Head of caudate nucleus (tissue), 42 donors: ENCODE measurements around the gene NUP98.

Source experiments
- DNase-seq, 42 donors: peaks; one replicate each; pipeline versions ENCODE4 v3.0.0 to v3.0.0-alpha.2; 2020 to 2021; ENCODE audit warnings: mixed read lengths in 7 of 42
- intact Hi-C: fragments of 100-400 bp; cut with DNase I; formaldehyde crosslinking; loops from one replicate; pipeline ENCODE4 v1.15.0; 2022

Gene NUP98

DNA sequence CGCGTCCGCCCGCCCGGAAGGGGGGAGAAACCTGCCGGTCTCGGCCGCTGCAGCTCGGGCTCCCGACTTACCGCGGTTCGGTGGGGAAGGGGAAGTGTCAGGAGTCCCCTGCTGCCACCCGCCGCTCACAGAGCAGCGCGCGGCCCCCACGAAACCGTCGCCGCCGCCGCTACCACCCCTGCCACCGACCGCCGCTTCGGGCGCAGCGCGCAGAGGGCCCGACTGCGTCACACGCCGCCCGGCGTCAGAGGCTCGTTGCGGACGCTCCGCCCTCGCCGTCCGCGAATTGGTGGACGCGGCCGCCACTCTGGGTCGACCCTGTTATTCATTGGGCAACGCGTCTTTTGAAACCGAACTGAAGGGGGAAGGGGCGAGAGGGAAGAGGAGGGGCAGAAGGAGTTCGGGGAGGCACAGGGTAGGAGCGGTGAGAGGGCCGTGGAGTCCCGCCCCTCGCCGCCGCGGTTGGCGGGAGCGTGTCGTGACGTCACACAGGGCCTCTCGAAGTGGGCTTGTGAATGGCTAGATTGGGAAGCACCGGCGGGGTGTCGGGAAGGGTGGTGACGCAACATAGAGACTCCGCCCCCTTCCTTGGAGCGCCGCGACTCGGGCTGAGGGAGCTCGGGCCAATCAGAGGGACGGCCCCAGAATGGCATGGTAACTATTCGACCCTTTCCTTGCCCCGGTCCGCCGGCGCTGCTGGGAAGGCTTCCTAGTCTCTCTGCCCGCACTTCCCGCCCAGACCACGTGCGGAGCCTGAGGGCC lies at the start of gene NUP98:
NUP98 (minus strand) TSS at position 226 of the 762 bp plus-strand sequence. CDS start 15,437 bp downstream, outside the sequence.
- intact Hi-C loops: loop anchor here (5.0 kb wide), 1 partner anchor 45 kb away; the partner anchor contains the start of gene RHOG
- DNase-seq: peak; percentile 99 to 100 (median 100)

DNA sequence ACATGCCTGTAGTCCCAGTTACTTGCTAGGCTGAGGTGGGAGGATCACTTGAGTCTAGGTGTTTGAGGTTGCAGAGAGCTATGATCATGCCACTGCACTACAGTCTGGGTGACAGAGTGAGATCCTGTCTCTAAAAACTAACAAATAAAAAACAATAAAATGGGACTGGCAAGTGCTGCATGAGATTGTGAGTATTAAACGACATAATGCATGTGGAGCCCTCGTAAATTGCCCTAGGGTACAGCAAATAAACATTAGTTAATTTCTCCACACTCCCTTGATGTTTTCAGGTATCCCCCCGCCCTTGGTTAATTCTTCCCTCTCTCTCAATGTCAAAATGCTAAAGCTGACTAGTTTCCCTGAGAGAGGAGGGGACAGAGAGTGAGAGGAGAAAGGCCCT lies 48.3 kb upstream of the NUP98 start:
- intact Hi-C loops: no loop called here
- DNase-seq: no peak

DNA sequence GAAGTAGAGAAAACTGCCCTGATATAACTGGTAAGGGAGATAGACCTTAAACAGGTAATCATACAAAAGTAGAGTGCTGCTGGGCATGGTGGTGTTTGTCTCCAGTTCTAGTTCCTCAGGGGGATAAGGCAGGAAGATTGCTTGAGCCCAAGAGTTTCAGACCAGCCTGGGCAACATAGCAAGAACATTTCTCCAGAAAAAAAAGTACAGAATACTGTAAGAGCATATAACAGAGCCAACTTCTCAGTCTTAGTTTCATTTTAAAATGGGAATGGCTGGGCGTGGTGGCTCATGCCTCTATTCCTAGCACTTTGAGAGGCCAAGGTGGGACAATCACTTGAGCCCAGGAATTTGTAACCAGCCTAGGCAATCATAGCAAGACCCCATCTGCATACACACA lies 47.9 kb upstream of the NUP98 start:
- intact Hi-C loops: no loop called here
- DNase-seq: no peak

DNA sequence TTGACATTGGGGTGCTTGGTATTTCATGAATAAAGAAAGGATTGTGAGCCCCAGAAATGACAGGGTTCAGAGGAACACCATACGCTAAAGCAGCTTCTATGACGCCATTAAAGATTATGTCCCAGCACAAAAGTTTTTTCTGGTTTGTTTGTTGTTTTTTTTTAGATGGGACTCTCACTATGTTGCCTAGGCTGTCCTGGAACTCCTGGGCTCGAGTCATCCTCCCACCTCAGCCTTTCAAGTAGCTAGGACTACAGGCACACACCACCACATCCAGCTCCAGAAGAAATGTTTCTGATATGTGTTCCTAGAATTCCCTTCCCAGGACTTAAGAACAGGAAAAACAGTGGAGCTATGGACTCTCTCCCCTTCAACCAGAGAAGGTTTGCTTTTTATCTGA lies 46.0 kb upstream of the NUP98 start:
- intact Hi-C loops: loop anchor here (5.0 kb wide), 1 partner anchor 46 kb away; the partner anchor contains the start of gene NUP98
- DNase-seq: no peak

DNA sequence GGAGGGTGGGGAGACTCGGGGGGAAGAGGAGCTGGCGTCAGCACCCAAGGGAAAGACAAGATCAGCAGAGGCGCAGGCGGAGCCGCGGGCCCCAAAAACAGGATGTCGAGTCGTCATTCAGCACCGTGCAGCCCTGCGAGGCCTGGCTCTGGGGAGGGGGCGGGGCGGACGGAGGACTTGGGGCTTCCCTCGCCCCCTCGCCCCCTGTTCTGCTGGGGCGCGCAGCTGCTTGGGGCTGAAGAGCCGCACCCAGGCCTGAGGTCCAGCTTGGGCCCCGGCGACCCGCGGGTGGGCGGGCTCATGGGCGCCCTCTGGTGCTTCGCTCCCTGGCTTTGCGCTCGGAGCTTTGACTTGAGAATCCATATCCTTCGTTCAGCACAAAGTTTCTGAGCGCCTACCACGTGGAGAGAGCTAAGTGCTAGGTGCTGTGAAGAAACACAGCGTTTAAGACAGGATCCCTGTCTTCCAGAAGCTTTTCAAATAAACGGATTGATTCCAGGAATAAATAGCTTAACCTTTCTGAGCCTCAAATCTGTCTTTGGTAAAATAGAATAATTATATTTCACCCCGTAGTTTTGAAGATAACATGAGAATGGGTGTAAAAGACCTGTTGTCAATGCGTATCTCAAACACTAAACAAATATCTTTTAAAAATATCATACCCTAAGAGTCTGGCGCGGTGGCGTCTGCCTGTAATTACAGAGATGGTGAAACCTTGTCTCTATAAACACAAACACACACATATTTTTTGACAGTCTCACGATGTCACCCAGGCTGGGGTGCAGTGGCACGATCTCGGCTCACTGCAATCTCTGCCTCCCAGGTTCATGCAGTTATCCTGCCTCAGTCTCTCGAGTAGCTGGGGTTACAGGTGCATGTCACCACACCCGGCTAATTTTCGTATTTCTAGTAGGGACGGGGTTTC lies 44.3 kb upstream of the NUP98 start:
- DNase-seq: peak; percentile 76 to 95 (median 90)
- intact Hi-C loops: loop anchor here (2.0 to 5.0 kb wide), 2 partner anchors 15 to 44 kb away; partner anchors contain the start of gene NUP98

DNA sequence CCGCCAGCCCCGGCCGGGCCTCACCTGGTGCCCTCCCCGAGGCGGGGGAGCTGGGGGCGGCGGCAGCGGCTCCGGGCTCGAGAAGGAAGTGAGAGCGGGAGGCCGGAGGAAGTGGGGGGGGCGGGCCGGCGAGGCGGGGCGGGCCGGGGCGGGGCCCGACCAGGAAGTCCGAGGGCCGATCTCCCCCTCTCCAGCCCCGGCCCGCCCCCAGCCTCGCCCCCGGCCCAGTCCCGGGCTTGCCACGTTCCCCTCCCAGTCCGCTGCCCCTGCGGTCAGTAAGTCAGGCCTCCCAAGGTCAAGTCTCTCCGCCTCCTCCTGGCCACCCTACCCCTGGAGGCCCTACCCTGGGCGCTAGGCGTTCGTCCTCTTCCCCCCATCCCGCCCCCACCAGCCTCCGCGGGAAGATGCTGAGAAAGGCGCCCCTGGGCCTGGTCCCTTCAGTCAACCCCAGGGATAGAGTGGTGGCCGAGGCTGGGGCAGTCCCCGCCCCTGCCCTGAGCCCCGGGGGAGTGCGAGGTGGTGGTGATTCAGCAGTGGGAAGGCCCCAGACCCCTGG lies 43.6 kb upstream of the NUP98 start, which contains the start of gene RHOG:
RHOG (minus strand) TSS at position 90 of the 556 bp plus-strand sequence. CDS start 12,821 bp downstream, outside the sequence.
- intact Hi-C loops: loop anchor here (2.0 to 5.0 kb wide), 2 partner anchors 14 to 44 kb away; partner anchors contain the start of gene NUP98
- DNase-seq: peak in 40 of 42 donors; percentile 58 to 88 (median 78)

DNA sequence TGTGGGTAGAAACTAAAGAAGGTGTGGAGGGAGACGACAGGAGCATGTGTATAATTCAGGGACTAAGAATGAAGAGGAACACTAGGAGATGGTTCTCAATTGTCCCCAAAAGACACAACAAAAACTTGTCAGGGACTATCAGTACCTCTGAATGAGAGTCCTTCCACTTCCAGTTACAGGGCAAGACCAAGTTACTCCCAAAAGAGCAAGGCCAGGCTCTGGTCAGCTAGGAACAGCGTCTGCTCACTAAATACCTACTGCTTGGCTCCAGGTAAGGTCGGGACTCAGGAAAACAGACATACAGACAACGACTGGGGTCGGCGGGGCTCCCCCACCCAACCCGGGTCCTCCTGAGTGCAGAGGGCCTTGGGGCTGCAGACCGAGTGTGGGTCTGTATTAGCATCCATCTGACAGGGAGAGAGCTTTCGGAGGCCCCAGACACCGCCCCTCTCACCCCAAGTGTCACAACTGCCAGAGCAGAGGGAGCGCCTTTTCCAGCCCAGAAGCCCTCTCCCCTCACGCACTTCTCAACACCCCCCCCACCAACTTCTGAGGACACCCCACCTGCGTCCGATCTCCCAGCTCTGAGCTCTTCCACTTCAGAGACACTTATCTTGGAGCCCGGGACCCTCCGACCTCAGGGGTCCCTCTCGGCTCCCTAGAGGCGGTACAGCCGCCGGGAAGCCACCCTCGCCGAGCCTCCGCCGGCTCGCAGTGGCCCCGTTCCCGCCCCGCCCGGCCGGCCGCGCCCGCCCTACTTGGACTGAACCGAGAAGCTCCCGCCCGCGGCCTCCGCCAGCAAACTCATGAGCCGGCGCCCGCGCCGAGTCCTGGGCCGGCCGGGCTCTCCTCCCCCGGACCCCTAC lies 42.9 kb upstream of the NUP98 start:
- intact Hi-C loops: loop anchor here (2.0 to 5.0 kb wide), 2 partner anchors 13 to 43 kb away; partner anchors contain the start of gene NUP98
- DNase-seq: peak in 1 of 42 donors; percentile 41

DNA sequence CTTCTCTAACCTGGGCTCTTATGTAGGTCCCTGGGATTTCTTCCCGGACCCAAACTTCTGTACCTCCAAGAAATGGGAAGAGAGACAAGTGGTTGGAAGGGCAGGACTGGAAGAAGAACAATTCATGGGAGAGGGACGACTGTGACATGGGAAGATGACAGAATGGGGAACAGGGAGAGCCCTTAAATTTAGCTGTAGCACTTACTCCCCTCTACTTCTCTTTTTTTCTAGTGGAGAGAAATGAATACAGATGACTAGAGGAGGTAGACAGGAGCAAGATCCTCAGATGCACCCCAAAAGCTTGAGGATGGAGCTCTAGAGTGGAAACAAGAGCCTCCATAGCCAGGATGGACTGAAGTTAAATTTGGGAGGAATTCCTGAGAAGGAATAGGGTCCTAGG lies 41.1 kb upstream of the NUP98 start:
- DNase-seq: no peak
- intact Hi-C loops: no loop called here

DNA sequence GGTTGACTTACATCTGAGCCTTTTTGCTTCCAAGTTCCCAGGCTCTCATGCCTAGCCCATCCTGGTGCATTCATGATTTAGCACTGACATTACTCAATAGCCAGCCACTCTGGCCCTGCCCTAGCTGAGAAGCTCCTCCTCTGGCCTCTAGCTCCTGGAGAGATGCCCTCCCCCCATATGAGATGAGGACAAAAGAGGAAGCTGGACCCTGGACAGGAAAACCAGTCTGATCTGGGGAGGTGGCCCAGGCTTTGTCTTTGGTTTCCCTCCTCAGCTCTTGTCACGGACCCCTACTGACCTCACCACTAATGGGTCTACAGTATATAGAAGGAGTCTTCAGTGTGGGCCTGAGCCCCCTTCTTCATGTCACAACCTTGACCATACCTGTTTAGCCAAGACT lies 40.4 kb upstream of the NUP98 start:
- DNase-seq: peak in 28 of 42 donors; percentile 30 to 76 (median 56)
- intact Hi-C loops: no loop called here

DNA sequence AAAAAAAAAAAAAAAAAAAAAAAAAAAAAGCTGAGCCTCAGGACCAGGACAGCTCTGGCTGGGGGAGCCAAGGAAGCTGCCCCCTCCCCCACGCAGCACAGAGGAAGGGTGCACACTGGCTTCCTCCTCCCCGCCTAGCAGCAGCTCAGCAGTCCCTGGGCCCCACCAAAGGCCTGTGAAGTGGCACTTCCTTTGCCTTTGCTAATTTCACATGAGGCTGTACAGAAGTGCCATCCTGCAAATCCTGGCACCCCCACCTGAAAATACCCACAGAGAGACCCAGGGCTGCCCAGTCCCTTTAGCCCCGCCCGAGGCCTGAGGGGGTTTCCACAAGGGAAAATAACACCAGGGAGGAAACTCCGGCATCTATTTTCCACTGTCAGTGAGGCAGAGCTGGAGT lies 39.5 kb upstream of the NUP98 start:
- DNase-seq: peak in 19 of 42 donors; percentile 29 to 71 (median 47)
- intact Hi-C loops: no loop called here

DNA sequence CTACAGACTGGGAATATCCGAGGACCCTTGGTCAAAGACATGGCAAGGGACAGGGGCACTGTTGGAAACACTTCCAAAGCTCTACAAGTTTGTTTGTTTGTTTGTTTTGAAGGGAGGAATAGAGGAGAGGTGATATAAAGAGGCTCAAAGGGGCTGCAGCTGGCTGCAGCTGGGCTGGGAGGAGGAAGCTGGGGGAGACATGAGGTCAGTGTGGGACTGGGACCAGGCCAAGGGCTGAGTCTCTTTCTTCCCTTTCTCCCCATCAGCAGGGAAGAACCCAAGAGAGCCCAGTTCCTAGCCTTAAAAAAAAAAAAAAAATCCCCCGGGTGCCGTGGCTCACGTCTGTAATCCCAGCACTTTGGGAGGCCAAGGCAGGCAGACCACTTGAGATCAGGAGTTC lies 38.4 kb upstream of the NUP98 start:
- intact Hi-C loops: no loop called here
- DNase-seq: peak in 35 of 42 donors; percentile 31 to 82 (median 64)

DNA sequence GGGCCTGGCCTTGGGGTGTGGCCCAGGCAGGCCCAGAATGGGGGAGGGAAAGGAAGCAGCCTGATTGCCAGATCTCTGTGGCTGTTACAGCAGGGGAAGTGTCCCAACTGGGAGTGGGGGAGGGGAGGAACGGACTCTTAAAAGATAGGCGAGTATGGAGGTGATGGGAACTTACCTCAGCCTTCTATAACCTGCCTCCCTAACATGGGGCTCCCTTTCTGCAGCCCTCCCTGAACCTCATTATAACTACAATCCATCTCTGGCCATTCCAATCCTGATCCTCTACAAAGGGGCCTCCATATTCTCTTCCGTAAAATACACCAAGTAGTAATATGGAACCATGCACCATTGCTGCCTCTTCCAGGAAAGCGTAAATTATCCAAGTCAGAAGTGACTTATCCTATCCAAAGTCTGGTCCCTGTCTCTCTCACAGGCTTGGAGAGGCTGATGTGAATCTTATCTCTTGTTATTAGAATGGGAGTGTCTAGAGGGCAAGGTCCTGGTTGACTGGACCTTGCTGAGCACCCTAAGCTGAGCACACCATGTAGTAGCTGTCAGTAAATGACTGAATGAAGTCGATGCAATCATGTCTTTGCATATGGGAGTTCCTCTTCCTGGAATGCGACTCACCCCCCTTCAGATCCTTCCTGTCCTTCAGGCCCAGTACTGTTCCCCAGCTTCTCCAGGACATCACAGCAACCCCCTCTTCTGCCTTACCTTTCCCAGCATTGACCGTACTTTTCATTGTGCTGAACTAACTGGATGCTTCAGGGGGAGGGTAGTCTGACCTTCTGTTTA lies 37.5 kb upstream of the NUP98 start:
- intact Hi-C loops: no loop called here
- peak in 25 of 42 donors; percentile 25 to 74 (median 55) for DNase-seq

DNA sequence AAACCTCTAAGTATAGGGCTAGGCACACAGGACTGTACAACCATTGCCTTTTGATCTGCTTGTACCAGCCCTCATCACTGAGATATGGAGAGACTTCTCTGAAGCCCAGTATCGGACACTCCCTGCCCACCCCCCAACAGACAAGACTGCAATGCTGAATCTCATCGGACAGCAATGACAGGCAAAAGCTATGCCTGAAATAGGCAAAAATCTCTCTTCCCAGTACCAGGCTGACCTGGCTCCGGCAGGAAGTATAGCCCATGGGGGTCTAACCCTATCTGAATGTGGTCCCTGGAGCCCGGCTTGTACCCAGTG lies 37.0 kb upstream of the NUP98 start:
- intact Hi-C loops: no loop called here
- DNase-seq: no peak

DNA sequence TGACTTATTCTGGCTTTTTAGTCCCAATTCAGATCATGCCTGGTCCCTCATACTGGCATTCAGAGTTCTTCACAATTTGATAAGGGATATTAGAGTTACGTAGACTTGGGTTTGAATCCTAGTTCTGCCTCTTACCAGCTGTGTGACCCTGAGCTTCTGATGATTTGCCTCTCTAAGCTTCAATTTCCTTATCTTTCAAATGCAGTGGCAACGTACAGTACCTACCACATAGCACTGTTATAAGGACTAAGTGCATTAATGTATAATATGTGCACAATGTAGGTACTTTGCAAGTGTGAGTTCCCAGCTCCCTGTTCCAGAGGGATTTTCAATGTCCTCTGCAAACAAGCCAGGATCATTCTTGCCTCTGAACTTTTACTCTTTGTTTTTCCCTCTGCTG lies 36.1 kb upstream of the NUP98 start:
- intact Hi-C loops: no loop called here
- no peak for DNase-seq

DNA sequence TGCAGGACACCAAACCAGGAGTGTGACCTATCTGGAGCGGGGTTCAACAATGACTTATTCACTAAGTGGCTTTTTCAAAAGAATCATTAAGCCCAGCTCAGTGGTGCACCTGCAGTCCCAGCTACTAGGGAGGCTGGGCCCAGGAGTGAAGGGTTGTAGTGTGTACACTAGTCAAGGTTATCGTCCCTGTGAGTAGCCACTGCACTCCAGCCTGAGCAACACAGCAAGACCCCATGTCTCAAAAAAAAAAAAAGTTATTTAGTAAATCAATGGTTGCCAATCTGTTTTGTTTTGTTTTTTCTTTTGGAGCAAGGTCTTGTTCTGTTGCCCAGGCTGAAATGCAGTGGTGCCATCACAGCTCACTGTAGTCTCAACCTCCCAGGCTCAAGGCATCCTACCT lies 35.5 kb upstream of the NUP98 start:
- intact Hi-C loops: no loop called here
- no peak for DNase-seq

DNA sequence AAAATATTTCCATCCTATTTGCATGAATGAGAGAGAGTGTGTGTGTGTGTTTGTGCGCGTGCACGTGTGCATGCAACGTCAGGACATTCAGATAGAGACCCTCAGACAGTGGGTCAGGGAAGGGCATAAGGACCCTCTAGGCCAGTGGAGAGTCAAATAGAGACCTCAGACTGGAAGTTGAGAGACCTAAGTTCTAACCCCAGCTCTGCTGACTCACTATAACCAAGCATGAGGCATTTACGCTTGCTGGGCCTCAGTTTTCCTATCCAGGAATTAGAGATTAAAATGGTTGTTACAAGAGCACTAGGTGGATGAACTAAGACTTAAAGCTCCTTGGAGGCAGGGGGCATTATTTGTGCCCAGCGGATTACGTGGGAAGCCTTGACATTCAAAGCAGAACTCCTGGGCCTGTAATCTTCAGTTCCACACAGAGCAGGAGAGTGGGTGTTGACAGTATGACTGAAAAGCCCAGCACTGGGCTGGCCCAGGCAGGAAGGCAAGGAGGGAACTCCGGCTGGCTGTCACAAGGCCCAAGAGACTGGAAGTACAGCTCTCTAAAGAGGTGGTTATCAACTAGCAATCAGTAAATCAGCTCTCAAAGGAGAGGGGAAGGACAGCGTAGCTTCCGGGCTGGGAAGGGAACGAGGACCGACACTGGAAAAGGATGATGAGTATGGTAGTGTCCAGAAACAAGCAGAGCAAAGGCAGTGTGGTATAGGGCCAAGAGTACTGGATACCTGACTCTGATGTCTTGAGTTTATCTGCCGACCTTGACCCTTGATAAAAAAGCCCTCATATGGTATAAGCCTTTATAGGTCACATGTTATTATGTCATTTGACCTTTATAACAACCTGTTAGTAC lies 34.3 kb upstream of the NUP98 start:
- DNase-seq: peak in 2 of 42 donors; percentile 25 to 42
- intact Hi-C loops: no loop called here

DNA sequence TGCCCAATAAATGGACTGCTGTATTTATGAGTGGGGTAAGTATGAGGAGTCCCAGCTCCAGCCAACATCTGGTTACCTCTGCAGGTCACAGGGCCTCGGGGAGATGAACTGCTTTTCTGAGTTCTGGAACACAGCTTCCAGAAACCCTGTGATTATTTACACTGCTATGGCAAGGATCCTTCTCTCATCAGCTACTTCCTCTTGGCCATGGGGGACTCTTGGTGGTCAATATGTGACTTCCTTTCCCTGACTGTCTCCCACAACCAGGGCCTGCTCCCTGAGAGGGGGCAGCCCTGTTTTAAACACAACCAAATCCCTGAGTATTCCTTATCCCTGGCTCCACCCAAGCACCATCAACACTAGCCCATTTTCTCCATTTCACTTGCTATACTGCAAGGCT lies 33.4 kb upstream of the NUP98 start:
- intact Hi-C loops: no loop called here
- DNase-seq: no peak
